HAP-1 (cell line): ENCODE data around the gene ZNF836.

Source experiments
- DNase-seq, 2 experiments: peaks; one replicate each; pipeline ENCODE4 v3.0.0-alpha.2; 2016 to 2020; ENCODE audit warnings: low spot score in 2 of 2
- H3K27me3 ChIP-seq: fragments of 250-450 bp; sonication (Bioruptor Pico); 2 replicates; pipeline ENCODE4 v1.5.1; 2020; ENCODE audit warnings: low read depth, mild to moderate bottlenecking, moderate library complexity
- H3K36me3 ChIP-seq: fragments of 250-450 bp; sonication (Bioruptor Pico); replicated peaks from 2 replicates; pipeline ENCODE4 v1.5.1; 2020; ENCODE audit warnings: mild to moderate bottlenecking
- H3K4me1 ChIP-seq: fragments of 250-450 bp; sonication (Bioruptor Pico); 2 replicates; pipeline ENCODE4 v1.5.1; 2020; ENCODE audit warnings: mild to moderate bottlenecking
- H3K4me3 ChIP-seq: fragments of 250-450 bp; sonication (Bioruptor Pico); 2 replicates; pipeline ENCODE4 v1.5.1; 2020; ENCODE audit warnings: mild to moderate bottlenecking, moderate library complexity
- H3K9me3 ChIP-seq: fragments of 250-450 bp; sonication (Bioruptor Pico); 2 replicates; pipeline ENCODE4 v1.5.1; 2020; ENCODE audit warnings: mild to moderate bottlenecking, moderate library complexity
- in situ Hi-C: fragments of 300-500 bp; cut with MboI; formaldehyde crosslinking; loops from 3 replicates; pipeline ENCODE4 v1.14.3; 2020; ENCODE audit warnings: low sequenced_read_pairs, inconsistent platforms, mixed read lengths

The ZNF836 gene

DNA sequence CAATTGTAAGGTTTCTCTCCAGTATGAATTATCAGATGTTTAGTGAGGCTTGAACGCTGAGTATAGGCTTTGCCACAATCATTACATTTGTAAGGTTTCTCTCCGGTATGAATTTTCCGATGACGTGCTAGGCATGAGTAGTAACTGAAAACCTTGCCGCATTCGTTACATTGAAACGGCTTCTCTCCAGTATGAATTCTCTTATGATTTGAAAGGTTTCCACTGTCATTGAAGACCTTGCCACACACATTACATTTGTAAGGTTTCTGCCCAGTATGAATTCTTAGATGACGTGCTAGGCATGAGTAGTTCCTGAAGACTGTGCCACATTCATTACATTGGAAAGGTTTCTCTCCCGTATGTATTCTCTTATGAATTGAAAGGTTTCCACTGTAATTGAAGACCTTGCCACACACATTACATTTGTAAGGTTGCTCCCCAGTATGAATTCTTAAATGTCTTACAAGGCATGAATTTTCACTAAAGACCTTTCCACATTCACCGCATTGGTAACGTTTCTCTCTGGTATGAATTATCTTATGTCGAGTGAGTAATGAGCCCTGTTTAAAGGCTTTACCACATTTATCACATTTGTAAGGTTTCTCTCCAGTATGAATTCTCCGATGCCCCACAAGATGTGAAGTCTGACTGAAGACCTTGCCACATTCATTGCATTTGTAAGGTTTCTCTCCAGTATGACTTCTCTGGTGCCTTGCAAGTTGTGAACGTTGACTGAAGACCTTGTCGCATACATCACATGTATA, 15.6 kb downstream of the ZNF836 start:
- Histone ChIP-seq H3K27me3 (no peaks in the 10 kb centered on the region), H3K4me1 (no peaks in the 10 kb centered on the region), H3K36me3 (0 out of 2 replicates have a peak, but pooled peaks cover 5% of the 10 kb centered on the region), H3K9me3 (peaks cover 27% of the 10 kb centered on the region), H3K4me3 (no peak overlapping the region)
- in situ Hi-C loops = no loop called here
- no peak for DNase-seq

DNA sequence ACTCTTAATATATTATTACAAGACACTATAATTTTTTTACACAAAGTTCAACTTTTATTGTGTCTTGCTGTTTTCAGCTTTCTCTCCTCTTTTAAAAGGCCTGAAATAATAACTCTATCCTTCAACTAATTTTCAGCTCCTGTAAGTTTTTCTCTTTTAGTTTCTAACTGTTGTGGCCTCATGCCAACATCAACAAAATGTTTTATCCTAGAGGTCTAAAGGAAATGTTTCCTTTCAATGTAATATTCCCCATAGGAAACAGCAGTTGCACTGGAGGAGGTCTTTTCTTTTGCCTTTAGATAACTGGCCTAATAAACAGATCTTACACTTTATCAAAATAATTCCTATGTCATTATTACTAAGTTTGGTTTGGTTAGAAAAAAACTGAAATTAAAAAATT, 23.2 kb downstream of the ZNF836 start:
- Histone ChIP-seq H3K27me3 (no peaks in the 10 kb centered on the region), H3K4me3 (no peak overlapping the region), H3K4me1 (no peaks in the 10 kb centered on the region), H3K9me3 (0 out of 2 replicates have a peak, but pooled peaks cover 2% of the 10 kb centered on the region), H3K36me3 (no peaks in the 10 kb centered on the region)
- no peak for DNase-seq
- in situ Hi-C loops = no loop called here

DNA sequence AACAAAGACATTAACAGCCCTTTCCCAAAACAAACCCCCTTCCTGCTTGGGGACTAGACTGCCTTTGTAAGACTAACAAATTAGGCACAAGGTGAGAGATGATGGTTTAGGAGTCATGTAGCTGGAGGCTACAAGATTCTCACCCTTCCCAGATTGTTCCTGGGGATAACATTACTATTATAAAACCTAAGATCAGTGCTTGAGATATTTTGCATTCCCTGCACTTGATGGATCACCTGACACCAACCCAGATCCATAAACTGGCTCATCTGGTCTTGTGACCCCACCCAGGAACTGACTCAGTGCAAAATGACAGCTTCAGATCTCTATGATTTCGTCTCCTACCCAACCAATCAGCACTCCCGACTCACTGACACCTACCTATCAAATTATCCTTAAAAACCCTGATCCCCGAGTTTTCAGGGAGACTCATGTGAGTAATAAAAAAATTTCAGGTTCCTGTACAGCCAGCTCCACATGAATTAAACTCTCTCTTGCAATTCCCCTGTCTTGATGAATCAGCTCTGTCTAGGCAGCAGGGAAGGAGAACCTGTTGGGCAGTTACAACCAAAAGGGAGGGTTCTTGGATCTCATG, 29.3 kb downstream of the ZNF836 start:
- H3K27me3 ChIP-seq = no peaks in the 10 kb centered on the region
- no peak overlapping the region for H3K4me3 ChIP-seq
- no peaks in the 10 kb centered on the region; the same call in 1 of the 2 replicates for H3K4me1 ChIP-seq
- H3K9me3 ChIP-seq = peaks cover 12% of the 10 kb centered on the region
- H3K36me3 ChIP-seq = 0 out of 2 replicates have a peak, but pooled peaks cover 3% of the 10 kb centered on the region
- in situ Hi-C loops = no loop called here
- no peak for DNase-seq

DNA sequence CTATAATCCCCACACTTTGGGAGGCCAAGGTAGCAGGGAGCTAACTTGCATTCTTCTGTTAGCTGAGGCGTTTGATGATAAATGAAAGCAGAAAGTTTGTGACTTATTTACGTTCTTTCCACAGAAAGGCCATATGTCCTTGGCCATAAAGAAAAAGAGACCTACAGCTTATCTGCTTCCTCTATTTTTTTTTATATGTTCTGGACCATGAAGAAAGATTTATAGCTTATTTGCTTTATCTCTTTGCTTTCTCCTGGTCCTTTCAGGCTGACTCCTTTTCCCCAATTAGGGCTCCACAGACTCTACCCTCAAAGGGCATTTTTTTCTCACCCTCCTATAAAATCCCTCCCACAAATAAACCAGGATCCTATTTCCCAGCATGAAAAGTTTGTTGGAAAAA, 30.2 kb downstream of the ZNF836 start:
- Histone ChIP-seq H3K36me3 (0 out of 2 replicates have a peak, but pooled peaks cover 3% of the 10 kb centered on the region), H3K27me3 (no peaks in the 10 kb centered on the region), H3K9me3 (peaks cover 12% of the 10 kb centered on the region), H3K4me1 (no peaks in the 10 kb centered on the region; the same call in 1 of the 2 replicates), H3K4me3 (no peak overlapping the region)
- no peak for DNase-seq
- in situ Hi-C loops = no loop called here

DNA sequence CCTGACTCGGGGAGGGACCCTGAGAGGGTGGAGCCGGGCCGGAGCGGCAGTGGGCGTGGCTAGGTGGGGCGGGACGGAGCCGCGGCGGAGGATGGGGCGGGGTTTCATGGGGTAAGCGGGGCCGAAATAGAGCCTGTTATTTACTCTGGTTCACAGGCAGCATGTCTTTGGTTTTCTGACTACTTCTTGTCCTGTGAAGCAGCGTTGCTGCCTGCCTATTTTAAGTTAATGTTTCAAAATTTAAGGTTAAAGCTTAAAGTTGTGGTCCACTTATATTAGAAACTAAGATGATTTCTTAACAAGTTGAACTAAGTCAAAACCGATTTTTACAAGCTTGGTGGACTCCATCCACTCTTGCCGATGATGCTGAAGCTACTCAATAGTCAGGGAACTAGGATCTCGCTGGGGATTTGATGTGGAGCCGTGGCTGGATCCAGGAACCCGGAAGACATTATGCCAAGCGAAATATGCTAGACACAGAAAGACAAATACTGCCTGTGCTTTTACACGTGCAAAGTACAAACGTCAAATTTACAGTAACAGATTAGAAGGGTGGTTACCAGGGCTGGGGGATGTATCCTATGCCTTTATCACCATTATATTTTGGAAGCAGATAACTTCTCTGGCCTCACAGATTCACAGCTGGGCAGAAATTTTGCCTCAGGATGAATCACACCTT, 31.2 kb downstream of the ZNF836 start:
- no peaks in the 10 kb centered on the region for H3K27me3 ChIP-seq
- DNase-seq = no peak
- 0 out of 2 replicates have a peak, but pooled peaks cover 3% of the 10 kb centered on the region for H3K36me3 ChIP-seq
- in situ Hi-C loops = no loop called here
- H3K9me3 ChIP-seq = peaks cover 17% of the 10 kb centered on the region
- peak overlapping the region; percentile 79 for H3K4me3 ChIP-seq
- no peaks in the 10 kb centered on the region; the same call in 1 of the 2 replicates for H3K4me1 ChIP-seq

DNA sequence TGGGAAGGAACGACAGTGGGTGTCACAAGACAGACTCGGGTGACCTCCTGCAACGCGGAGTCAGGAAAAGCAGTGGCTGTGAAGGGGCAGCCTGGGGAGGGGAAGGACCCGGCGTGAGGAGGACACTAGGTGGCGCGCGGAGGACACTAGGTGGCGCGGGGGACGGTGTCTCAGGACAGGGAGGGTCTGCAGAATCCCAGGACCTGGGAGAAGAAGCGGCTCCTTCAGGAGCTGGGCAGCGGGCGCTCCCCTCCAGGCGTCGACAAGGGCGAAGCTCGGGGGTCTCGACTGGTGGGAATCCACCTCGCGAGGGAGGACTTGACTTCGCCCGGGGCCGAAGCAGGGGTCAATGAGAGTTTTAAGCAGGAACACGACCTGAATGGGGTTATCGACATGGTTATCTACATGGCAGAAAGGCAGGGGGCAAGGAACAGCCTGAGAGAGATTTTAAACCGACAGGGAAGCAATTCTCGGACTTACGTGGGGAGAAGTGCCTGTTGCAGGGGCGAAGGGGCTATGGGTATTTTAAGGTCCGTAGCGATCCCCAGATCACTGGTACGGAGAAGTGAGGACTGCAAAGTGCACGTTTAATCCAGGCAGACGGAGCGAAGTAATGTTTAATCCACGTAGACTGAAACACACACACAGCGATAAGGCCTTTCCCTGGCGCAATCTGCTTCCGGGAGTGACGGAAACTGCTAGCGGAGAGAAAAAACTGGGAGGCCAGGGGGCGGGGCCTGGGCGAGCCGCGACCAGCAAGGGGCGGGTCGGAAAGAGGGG, 32.0 kb downstream of the ZNF836 start, which contains the start of gene ZNF616:
TSS of gene ZNF616 (minus strand) at position 687 of the 780 bp plus-strand sequence. CDS start 9,426 bp downstream, outside the sequence.
- Histone ChIP-seq H3K4me1 (no peaks in the 10 kb centered on the region; the same call in 1 of the 2 replicates), H3K9me3 (peaks cover 19% of the 10 kb centered on the region), H3K36me3 (0 out of 2 replicates have a peak, but pooled peaks cover 3% of the 10 kb centered on the region), H3K27me3 (no peaks in the 10 kb centered on the region), H3K4me3 (peak within 1 kb of the TSS; percentile 79)
- peak; percentile 87 to 97 for DNase-seq
- in situ Hi-C loops = no loop called here

DNA sequence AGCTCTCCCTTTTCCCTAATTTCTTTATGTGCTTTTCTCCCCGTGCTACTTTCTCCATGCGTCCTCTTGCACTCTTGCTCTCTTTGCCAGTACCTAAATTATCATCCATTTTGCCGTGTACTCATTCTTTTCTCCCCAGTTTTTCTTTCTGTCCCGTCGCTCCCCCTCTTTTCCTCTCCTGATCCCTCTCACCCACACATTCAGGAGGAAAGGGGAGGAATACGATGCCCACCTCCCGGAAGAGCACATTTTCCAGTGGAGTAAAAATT, 32.5 kb downstream of the ZNF836 start:
- no peaks in the 10 kb centered on the region; the same call in 1 of the 2 replicates for H3K4me1 ChIP-seq
- H3K9me3 ChIP-seq = peaks cover 20% of the 10 kb centered on the region
- H3K36me3 ChIP-seq = 0 out of 2 replicates have a peak, but pooled peaks cover 3% of the 10 kb centered on the region
- DNase-seq = no peak
- peak overlapping the region; percentile 79 for H3K4me3 ChIP-seq
- in situ Hi-C loops = no loop called here
- H3K27me3 ChIP-seq = no peaks in the 10 kb centered on the region

DNA sequence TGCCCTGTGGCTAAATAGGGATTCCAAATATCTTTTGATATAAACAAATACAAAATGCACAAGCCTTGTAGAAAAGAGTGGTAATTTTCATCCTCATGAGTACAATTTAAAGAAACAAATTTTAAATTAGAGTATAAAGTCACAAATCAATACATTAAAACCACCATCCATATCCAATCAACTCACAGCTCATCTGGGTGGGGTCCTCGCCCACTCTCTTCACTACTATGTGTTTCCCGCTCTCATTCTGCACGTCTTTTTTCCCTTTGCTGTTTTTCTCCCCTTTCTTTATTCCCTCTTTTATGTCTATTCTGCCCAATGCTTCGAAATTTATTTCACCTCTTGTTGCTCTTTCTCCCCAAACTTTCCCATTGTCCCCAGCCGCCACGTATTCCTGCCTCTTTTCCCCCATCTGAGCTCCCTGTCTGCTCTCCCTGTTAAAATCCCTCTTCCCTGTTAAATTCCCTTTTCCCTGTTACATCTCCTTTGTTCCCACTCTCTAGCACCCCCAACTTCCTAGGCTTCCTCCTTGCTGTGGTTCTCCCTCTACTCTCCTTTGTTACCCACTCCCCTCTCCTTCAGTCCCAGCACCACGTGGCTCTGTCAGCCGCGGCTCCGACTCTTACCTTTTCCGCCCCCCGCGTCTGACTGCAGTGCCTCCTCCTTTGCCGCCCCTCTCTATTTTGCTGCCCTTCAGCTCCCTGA, 33.0 kb downstream of the ZNF836 start:
- in situ Hi-C loops = no loop called here
- Histone ChIP-seq H3K36me3 (0 out of 2 replicates have a peak, but pooled peaks cover 3% of the 10 kb centered on the region), H3K4me1 (no peaks in the 10 kb centered on the region; the same call in 1 of the 2 replicates), H3K9me3 (peaks cover 25% of the 10 kb centered on the region), H3K27me3 (no peaks in the 10 kb centered on the region), H3K4me3 (peak overlapping the region; percentile 79)
- peak; percentile 42 to 71 for DNase-seq

DNA sequence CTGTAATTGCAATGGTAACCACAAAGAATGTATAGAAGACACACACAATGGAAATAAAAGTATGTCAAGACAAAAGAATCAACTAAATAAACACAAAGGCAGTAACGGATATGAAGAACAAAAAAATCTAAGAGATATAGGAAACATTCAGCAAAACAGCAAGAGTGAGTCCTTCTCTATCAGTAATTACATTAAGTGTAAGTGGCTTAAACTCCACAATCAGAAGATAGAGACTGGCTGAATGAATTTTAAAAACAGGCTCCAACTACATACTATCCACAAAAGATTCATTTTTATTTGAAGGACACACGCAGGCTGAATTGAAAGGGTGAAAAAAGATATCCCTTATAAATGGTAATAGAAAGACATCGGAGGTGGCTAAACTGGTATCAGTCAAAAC, 51.1 kb downstream of the ZNF836 start:
- no peaks in the 10 kb centered on the region for H3K27me3 ChIP-seq
- in situ Hi-C loops = no loop called here
- peaks cover 19% of the 10 kb centered on the region for H3K9me3 ChIP-seq
- DNase-seq = no peak
- H3K4me3 ChIP-seq = no peak overlapping the region
- H3K36me3 ChIP-seq = peaks cover 71% of the 10 kb centered on the region
- H3K4me1 ChIP-seq = no peaks in the 10 kb centered on the region

DNA sequence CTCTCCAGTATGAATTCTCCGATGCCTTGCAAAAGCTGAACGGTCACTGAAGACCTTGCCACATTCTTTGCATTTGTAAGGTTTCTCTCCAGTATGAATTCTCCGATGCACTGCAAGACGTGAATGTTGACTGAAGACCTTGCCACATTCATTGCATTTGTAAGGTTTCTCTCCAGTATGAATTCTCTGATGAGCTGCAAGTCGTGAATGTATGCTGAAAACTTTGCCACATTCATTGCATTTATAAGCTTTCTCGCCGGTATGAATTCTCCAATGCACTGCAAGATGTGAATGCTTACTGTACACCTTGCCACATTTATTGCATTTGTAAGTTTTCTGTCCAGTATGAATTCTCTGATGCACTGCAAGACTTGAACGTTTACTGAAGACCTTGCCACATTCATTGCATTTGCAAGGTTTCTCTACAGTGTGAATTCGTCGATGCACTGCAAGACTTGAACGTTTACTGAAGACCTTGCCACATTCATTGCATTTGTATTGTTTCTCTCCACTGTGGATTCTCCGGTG, 55.8 kb downstream of the ZNF836 start:
- Histone ChIP-seq H3K4me1 (no peaks in the 10 kb centered on the region), H3K36me3 (peaks cover 30% of the 10 kb centered on the region), H3K27me3 (no peaks in the 10 kb centered on the region), H3K4me3 (no peak overlapping the region), H3K9me3 (peaks cover 28% of the 10 kb centered on the region)
- in situ Hi-C loops = no loop called here
- DNase-seq = no peak

DNA sequence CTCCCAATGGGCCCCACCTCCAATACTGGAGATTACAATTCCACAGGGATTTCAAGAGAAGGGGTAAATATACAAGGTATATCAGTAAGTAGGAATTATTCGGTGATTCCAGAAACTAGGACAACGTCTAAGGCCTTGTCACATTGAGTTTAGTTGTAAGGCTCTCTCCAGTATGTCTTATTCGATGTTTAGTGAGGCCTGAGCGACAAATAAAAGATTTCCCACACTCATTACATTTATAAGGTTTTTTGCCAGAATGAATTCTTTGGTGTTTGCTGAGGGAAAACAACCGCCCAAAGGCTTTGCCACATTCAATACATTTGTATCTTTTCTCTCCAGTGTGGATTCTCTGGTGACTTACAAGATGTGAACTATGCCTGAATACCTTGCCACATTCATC, 56.7 kb downstream of the ZNF836 start:
- H3K4me1 ChIP-seq = no peaks in the 10 kb centered on the region
- H3K4me3 ChIP-seq = no peak overlapping the region
- H3K9me3 ChIP-seq = peaks cover 19% of the 10 kb centered on the region
- H3K27me3 ChIP-seq = no peaks in the 10 kb centered on the region
- peaks cover 23% of the 10 kb centered on the region for H3K36me3 ChIP-seq
- DNase-seq = no peak
- in situ Hi-C loops = no loop called here

DNA sequence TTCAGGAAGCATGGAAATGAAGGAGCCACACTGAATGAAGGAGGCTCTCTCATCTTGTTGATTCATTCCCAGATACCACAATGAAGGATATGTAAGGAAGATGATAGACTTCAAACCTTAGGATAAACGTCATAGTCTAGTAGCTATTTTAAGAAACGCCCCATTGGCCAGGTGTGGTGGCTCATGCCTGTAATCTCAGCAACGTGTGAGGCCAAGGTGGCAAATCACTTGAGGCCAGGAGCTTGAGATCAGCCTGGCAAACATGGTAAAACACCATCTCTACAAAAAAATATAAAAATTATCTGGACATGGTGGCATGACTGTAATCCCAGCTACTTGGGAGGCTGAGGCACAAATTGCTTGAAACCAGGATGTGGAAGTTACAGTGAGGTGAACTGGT, 58.8 kb downstream of the ZNF836 start:
- in situ Hi-C loops = no loop called here
- Histone ChIP-seq H3K9me3 (peaks cover 19% of the 10 kb centered on the region), H3K4me3 (no peak overlapping the region), H3K4me1 (no peaks in the 10 kb centered on the region), H3K27me3 (no peaks in the 10 kb centered on the region), H3K36me3 (peaks cover 15% of the 10 kb centered on the region)
- DNase-seq = no peak

DNA sequence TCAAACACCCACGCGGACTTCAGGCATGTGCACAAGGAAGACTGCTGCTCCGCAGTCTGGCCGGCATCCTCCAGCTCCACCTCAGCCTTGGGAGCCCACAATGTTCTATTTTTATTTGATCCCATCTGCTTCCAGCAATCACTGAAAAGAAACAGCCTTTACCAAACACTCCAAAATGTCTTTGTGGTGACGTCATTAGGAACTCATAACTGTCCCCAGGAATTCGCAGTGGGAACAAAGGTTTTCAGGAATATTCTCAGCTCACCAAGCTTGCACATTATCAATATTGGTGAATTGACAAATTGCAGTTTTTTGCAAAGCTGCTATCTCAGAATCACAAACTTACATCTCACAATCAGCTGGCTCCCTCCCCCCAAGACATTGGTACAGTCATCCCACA, 60.6 kb downstream of the ZNF836 start:
- H3K9me3 ChIP-seq = peaks cover 22% of the 10 kb centered on the region
- no peaks in the 10 kb centered on the region; the same call in 1 of the 2 replicates for H3K36me3 ChIP-seq

More for the DNA sequence above, 60.6 kb downstream of the ZNF836 start:
- no peak overlapping the region for H3K4me3 ChIP-seq
- no peaks in the 10 kb centered on the region for H3K27me3 ChIP-seq
- DNase-seq = no peak
- no peaks in the 10 kb centered on the region for H3K4me1 ChIP-seq
- in situ Hi-C loops = no loop called here
